Tibial nerve (tissue), 4 donors: ENCODE data around the gene NXPE1. TPM values are rescaled to one million over a fixed set of nuclear protein-coding genes. Genes with fewer than 3 reads are reported as not detected.

Experiments used
- DNase-seq, 2 donors: peaks; one replicate each; pipeline ENCODE4 v3.0.0-alpha.2; 2019; ENCODE audit warnings: low spot score in 2 of 2
- H3K27ac ChIP-seq, 4 donors: fragments of 200-600 bp; sonication (generic) in 3 of 4; one replicate each; pipeline ENCODE4 v1.5.1; 2017 to 2019; ENCODE audit warnings: mild to moderate bottlenecking in 1 of 4
- H3K27me3 ChIP-seq, 2 donors: fragments of 200-600 bp; sonication (generic) in 1 of 2; one replicate each; pipeline versions ENCODE4 v1.5.1 to v1.6.0; 2017 to 2019
- H3K36me3 ChIP-seq, 3 donors: fragments of 200-600 bp; sonication (generic); one replicate each; pipeline ENCODE4 v1.5.1; 2018 to 2019
- H3K4me1 ChIP-seq, 4 donors: fragments of 200-600 bp; sonication (generic) in 3 of 4; one replicate each; pipeline ENCODE4 v1.5.1; 2017 to 2019
- H3K4me3 ChIP-seq, 4 donors: fragments of 200-600 bp; sonication (generic) in 3 of 4; one replicate each; pipeline ENCODE4 v1.5.1; 2017 to 2019; ENCODE audit warnings: mild to moderate bottlenecking in 1 of 4, moderate library complexity in 1 of 4
- H3K9me3 ChIP-seq, 4 donors: fragments of 200-600 bp; sonication (generic) in 3 of 4; one replicate each; pipeline ENCODE4 v1.5.1; 2017 to 2019
- CTCF ChIP-seq, 5 experiments: fragments of 200-600 bp in 3 of 5; fragments of 450-650 bp in 2 of 5; sonication (generic) in 3 of 5; IDR thresholded peaks; one replicate each; pipeline ENCODE4 v1.5.1; 2016 to 2019; ENCODE audit warnings: antibody characterized with exemption in 5 of 5, mild to moderate bottlenecking in 3 of 5, moderate library complexity in 2 of 5
- EP300 ChIP-seq, 2 donors: sonication (generic); formaldehyde crosslinking; IDR thresholded peaks; one replicate each; pipeline ENCODE4 v1.6.1; 2017; ENCODE audit warnings: antibody characterized with exemption in 2 of 2, mild to moderate bottlenecking in 1 of 2
- POLR2A ChIP-seq, 2 donors: fragments of 450-650 bp; IDR thresholded peaks; one replicate each; pipeline ENCODE4 v1.6.1; 2017; ENCODE audit warnings: antibody characterized with exemption in 2 of 2, mild to moderate bottlenecking in 2 of 2, moderate library complexity in 2 of 2
- WGBS, 2 donors: methylation state at CpG; one replicate each; pipeline ENCODE4 v1.1.5; 2018; 5-methylcytosine and 5-hydroxymethylcytosine counted together
- small RNA-seq: library from RNA; depleted of rRNA; stranded (forward); fragments of <200 nt; gene quantifications from one replicate; pipeline ENCODE3, GENCODE V24; 2016
- total RNA-seq, 4 donors: library from RNA; depleted of rRNA; stranded (reverse); fragments of >200 nt; gene quantifications; one replicate each; pipeline ENCODE4 v1.1.0, GENCODE V29; 2016

Gene NXPE1
- total RNA-seq, 4 donors from 2014 or later = not detected

- H3K4me3 ChIP-seq = no peak overlapping the region
- no peak overlapping the region for H3K27ac ChIP-seq
- H3K4me1 ChIP-seq = no peaks in the 10 kb centered on the region
- TF ChIP-seq POLR2A (IDR thresholded peaks at IDR 0.05) = no peak
- no peak for TF ChIP-seq EP300 (IDR thresholded peaks at IDR 0.05)
- no peak for TF ChIP-seq CTCF (IDR thresholded peaks at IDR 0.05)
- H3K9me3 ChIP-seq = no peaks in the 10 kb centered on the region
- H3K27me3 ChIP-seq = no peaks in the 10 kb centered on the region
- DNase-seq = no peak
- 32 to 34% methylated on average over 2 of the region's 2 CpGs for WGBS, 2 donors
- H3K36me3 ChIP-seq = no peaks in the 10 kb centered on the region
Measured at GRCh38 chr11:114478001-114478410, 81.7 kb downstream of the NXPE1 start.

- TF ChIP-seq CTCF (IDR thresholded peaks at IDR 0.05) (no peak), POLR2A (IDR thresholded peaks at IDR 0.05) (no peak), EP300 (IDR thresholded peaks at IDR 0.05) (no peak)
- no peaks in the 10 kb centered on the region for H3K36me3 ChIP-seq
- DNase-seq = no peak
- H3K9me3 ChIP-seq = no peaks in the 10 kb centered on the region
- WGBS, 2 donors = 65 to 70% methylated on average over 2 of the region's 2 CpGs
- no peak overlapping the region for H3K4me3 ChIP-seq
- no peak overlapping the region for H3K27ac ChIP-seq
- no peaks in the 10 kb centered on the region for H3K4me1 ChIP-seq
- H3K27me3 ChIP-seq = no peaks in the 10 kb centered on the region
Measured at GRCh38 chr11:114472661-114473060, 87.0 kb downstream of the NXPE1 start.

Small RNAs within 50 kb of the gene (small RNA-seq; reads per million reads assigned to genes)
- gene RF01210 = not detected

Other genes starting within 250 kb of the NXPE1 start
- 10 to 100 TPM in 3 of 4 donors, 1 to 10 TPM in 1; 3.3 to 16.0 (median 13.5) TPM for gene C11orf71, start 159.4 kb downstream of the NXPE1 start, total RNA-seq
- 10 to 100 TPM; 14.7 to 15.5 (median 15.3) TPM for gene RBM7, start 159.2 kb downstream of the NXPE1 start, total RNA-seq
- gene REXO2, start 120.4 kb downstream of the NXPE1 start, total RNA-seq = 100 to 1,000 TPM in 1 of 4 donors, 10 to 100 TPM in 3; 64.9 to 131 (median 96.8) TPM
- gene NXPE4, start 35.9 kb upstream of the NXPE1 start, total RNA-seq = not detected
- 1 to 10 TPM in 1 of 4 donors, under 1 TPM in 1, not detected in 2; 0.30 to 1.4 TPM for gene NXPE2, start 118.6 kb upstream of the NXPE1 start, total RNA-seq